GM18502 (cell line): ENCODE data around the gene NUDT22.
"Not testable (repeated sequence)": the region's sequence is repeated elsewhere in the genome, so short reads cannot be mapped to it uniquely, and the experiment has no call there.

ENCODE experiments used
- ATAC-seq: cut with Tn5 transposase; IDR thresholded peaks from one replicate; pipeline ENCODE4 v1.9.1; 2021; ENCODE audit warnings: mild to moderate bottlenecking; ENCODE audit not compliant: unreplicated experiment, poor library complexity

The NUDT22 gene

GRCh38 chr11:64240435-64241240 is 14.6 kb downstream of the NUDT22 start, which contains the start of gene FKBP2:
TSS of gene FKBP2 (plus strand) at chr11:64241095. CDS start at chr11:64242388, 1,293 bp downstream.
- ATAC-seq = peak; percentile 53

GRCh38 chr11:64241241-64241490 is 15.1 kb downstream of the NUDT22 start:
- peak; percentile 60 for ATAC-seq

GRCh38 chr11:64241491-64242374 is 15.7 kb downstream of the NUDT22 start:
- peak; percentile 58 for ATAC-seq

- no peak for ATAC-seq
Observed at GRCh38 chr11:64243236-64243854, 17.3 kb downstream of the NUDT22 start.

GRCh38 chr11:64244107-64244506 is 18.0 kb downstream of the NUDT22 start:
- ATAC-seq = no peak

- no peak for ATAC-seq
Observed at GRCh38 chr11:64244966-64245365, 18.9 kb downstream of the NUDT22 start.

- ATAC-seq = no peak
Observed at GRCh38 chr11:64245401-64245796, 19.3 kb downstream of the NUDT22 start.

- no peak for ATAC-seq
Observed at GRCh38 chr11:64245797-64246620, 19.9 kb downstream of the NUDT22 start.

- ATAC-seq = not testable (repeated sequence)
Observed at GRCh38 chr11:64246621-64246870, 20.5 kb downstream of the NUDT22 start.

- ATAC-seq = no peak
Observed at GRCh38 chr11:64246871-64247728, 21.0 kb downstream of the NUDT22 start, which contains the start of gene PPP1R14B. TSS of gene PPP1R14B (minus strand) at chr11:64246943. CDS start at chr11:64246673, 270 bp downstream.

GRCh38 chr11:64247729-64248531 is 21.9 kb downstream of the NUDT22 start:
- ATAC-seq = no peak

- ATAC-seq = no peak
Observed at GRCh38 chr11:64248578-64248977, 22.5 kb downstream of the NUDT22 start.

- no peak for ATAC-seq
Observed at GRCh38 chr11:64249038-64249437, 23.0 kb downstream of the NUDT22 start.

- ATAC-seq = no peak
Observed at GRCh38 chr11:64249563-64250414, 23.7 kb downstream of the NUDT22 start.

- ATAC-seq = no peak
Observed at GRCh38 chr11:64250415-64251015, 24.4 kb downstream of the NUDT22 start.

- ATAC-seq = peak; percentile 42
Observed at GRCh38 chr11:64251016-64251752, 25.1 kb downstream of the NUDT22 start, which contains the start of gene PLCB3. TSS of gene PLCB3 (plus strand) at chr11:64251530. CDS start at chr11:64251650, 120 bp downstream.

GRCh38 chr11:64251753-64252002 is 25.6 kb downstream of the NUDT22 start:
- ATAC-seq = no peak
